Activated CD4-positive, alpha-beta T cell treated with anti-CD3 and anti-CD28 coated beads, Interleukin-2, amount 50 U/mL, for 48 hours (primary cell): ENCODE results near the gene NPNT.

Experiments used
- DNase-seq, 2 experiments: peaks; one replicate each; pipeline ENCODE4 v3.0.0-alpha.2; 2020

Gene NPNT

DNA sequence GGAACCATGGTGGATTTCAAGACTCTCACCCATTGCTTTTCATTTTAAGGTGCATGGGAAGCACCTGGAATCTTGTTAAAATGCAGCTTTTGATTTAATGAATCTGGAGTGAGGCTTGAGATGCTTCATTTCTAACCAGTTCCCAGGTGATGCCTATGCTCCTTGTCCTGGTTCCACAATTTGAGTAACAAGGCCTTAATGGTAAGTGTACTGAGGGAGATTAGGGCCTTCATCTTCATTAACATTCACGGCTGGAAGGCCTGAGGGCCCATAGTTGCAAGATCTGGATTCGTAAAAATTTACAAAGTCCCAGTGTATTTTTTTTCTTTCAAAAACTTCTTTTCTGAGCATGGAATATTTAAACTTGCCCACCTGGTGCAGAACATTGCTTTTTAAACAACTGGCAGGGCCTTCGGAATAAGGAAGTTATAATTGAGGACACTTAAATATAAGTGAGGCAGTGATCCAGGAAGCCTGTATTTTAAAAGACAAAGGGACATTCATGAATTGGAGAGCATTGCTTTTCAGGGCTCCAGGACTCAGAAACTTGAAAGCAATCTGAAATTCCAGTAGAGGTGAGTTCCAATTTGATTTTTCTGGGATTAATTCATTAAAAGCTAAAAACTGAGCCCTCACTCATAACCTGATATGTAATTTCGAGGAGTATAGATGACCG, 77.8 kb downstream of the NPNT start:
- DNase-seq, result no peak

DNA sequence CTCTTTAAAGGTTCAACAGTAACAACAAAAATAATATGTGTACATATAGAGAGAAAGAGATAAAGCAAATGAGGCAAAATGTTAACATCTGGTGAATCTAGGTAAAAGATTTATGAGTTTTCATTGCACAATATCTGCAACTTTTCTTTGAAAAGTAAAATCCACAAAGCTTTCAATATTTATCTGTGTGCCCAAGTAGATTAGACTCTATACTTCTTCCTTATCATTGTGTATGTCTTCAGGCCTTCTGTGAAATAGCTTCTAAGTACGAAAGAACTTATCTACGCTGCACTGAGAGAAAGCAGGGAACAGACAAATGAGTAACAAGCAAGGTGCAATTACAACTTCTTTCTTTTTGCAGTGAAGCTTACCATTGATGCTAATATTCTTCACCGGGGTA, 81.6 kb downstream of the NPNT start:
- DNase-seq, result no peak

DNA sequence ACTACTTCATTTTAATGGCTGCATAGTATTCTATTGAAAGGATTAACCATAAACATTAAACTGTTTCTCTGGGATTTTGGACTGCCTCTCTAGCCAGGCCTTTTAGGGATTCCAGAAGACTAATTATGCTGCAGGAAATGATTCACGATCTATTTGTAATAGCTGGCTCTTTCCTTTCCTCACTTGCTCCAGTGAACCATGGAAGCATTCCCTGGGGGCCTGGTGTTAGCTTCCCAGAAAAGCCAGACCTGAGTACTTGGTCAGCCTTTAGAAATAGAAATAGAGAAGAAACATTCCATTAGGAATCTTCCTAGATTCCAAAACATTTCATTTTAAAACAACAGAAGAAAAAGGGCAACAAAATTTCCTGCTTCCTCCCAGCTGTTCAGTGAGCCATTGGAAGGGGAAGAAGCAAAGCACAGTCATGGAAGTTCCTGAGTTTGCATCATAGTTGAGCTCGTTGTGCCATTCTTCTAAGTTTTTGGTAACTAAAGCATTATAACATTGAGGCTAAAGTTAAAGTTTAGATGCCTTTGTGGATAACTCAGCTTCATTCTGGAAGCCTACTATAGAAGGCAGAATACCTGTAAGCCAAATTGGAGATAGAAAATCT, 83.5 kb downstream of the NPNT start:
- DNase-seq, result no peak

DNA sequence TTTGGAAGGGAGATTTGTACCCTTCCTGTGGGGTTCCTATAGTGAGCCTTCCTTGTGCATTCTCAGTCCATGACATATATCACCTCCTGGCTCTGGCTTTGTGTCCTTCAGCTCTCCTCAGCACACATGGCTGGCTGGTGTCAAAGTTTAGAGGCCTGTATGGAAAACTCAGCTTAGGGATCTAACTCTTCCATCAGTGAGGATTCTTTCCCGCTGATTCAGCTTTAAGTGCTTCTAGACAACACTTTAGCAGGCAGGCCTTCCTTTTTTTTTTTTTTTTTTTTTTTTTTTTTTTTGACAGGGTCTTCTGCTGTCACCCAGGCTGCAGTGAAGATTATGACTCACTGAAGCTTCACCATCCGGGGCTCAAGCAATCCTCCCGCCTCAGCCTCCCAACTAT, 84.2 kb downstream of the NPNT start:
- no peak for DNase-seq

DNA sequence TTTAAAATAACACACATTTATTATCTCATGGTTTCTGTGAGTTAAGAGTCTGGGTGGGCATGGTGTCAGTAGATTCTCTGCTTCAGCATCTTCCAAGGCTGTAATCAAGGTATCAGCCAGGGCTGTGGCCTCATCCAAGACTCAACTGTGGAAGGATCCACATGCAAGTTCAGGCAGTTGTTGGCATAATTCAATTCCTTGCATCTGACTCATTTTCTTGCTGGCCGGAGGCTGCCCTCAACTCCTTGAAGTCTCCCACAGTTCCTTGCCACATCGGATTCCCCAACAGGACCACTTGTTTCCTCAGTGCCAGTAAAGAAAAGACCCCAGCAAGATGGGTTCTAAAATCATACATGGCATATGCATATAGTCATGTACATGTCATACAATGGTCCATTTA, 93.4 kb downstream of the NPNT start:
- DNase-seq, result no peak

DNA sequence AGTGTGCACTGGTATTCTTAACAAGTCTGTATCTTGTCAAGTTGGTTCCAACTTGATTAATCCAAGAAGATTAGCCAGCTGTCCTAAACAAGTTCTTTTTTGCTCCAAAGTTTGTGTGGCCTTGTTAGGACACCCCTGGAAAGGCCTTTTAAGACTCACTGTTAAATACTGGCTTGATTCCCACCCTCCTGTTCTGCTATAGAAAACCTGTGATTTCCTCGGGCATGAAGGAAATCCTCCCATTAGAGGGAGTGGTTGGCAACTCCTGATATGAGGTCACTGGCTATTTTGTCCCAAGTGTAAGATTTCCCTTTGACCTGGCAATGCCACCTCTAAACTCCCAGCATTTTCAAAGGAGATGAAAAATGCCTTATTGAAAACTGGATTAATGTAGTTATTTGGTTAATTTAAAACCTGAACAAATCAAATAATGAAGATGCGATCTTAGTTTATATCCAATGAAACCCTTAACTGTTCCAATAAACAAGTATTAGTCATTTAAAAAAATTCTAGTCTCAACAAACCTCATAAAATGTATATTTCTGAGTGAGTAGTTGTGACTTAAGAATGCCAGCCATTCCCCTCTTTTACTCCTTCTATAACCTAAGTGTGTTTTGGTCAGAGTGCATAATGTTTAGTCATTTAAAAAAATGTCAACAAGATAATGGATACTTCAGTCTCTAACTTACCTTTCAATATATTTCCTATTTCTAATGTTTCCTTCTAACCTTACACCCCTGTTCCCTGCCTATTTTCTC, 94.4 kb downstream of the NPNT start:
- DNase-seq, result no peak

DNA sequence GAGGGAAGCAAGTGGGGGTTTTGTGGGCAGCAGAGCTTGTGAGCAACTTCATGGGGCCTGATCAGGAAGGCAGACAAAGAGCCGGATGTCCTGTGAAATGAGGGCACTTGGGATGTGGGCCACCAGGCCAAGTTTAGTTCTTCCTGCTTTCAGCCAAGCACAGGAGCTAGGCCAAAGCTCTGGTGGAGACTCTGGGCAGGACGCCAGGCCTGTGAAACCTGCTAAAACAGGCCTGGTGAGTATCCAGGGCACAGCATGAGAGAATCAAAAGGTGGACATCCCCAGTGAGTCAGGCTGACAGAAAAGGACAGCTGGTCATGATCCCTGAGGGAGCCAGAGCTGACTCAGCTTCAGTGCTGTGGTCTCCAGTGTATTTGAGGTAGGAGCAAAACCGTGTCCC, 95.7 kb downstream of the NPNT start:
- no peak for DNase-seq

DNA sequence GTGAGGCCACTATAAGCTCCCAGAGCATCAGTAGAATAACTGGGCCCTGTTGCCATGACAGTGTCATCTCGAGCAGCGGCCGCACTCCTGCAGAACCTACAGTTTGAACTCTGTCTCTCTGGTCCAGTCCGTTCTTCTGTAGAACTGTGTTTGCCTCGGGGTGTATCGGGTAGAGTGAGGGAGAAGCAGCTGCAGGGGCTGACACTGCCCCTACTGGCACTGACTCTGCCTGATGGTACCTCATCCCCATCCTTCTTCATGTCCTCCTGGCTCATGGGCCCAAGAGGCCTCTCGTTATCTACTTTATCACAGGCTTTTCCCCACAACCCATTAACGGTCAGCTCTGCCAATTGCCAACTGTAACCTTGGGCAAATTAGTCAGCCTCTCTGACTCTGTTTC, 96.5 kb downstream of the NPNT start:
- DNase-seq, result no peak

DNA sequence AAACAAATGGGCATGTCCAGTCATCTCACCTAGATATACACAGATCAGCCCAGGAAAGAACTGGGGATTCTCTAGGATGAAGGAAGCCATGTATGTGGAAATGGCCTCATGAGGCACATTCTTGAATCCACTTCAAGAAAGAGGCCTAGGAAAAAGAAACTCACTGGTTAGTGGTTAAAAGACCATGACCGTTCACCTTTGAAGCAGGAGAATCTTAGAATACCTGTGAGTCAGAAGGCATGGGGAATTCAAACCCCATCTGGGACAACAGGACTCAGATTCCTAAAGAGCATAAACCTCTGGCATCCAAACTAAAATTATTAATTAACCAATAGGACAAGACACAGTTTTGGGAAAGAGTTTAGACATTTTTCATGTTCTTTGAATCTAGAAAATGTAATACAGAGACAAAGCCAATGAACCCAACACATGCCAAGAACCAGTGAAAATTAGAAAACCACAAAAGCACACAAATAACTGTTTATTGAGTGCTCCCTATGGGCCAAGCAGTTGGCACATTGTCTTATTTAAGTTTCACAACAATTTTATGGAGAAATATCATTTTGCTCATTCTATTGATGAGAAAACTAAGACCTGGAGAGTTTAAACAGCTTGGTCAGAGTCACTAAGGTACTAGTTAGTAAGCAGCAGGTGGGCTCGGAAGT, 97.5 kb downstream of the NPNT start:
- DNase-seq, result no peak

DNA sequence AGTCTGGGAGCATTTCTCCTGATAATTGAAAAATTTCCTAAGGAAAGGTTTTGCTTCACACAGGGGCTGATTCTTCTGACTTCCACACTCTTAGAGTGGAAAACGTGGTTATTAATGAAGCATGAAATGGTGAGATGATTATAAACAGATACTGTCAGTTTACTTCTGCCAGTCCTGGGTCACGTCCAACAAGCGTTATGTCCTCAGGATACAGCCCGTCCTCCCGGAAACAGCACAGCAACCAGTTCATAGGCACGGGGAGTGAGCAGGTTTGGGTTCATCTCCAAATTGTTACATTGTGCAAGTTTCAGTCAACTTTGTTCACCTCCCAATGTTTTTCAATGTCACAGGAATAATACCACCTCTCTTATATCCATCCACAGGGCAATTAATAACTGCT, 98.8 kb downstream of the NPNT start:
- DNase-seq, result no peak

DNA sequence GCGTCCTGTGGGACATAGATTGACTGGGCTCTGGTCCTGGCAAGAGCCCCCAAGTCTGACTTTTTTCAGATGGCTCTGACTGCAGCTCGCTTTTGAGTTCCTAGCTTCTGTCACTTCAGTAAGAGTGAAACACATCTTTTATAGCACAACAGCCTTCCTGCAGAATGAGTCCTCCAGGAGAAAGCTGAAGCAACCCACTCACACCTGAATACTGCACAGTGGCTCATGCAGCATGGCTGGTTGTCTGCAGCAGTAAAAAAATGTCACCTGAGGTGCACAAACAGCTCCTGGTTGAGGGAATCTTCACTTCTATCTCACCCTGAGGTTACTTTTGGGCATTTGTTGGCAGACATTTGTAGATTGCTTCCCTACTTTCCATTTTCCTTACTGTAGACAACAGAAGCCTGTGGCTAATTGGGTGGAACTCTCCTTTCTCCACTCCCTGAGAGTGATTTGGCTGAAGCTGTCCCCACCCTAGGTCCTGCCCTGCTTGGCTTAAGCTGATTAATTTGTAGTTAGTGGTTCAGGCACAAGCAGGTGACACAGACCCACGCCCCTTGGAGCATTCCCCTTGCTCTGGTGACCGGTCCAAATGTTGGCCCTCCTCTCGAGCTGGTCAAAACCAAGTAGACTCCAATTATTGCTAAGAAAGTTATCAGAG, 99.7 kb downstream of the NPNT start:
- no peak for DNase-seq

DNA sequence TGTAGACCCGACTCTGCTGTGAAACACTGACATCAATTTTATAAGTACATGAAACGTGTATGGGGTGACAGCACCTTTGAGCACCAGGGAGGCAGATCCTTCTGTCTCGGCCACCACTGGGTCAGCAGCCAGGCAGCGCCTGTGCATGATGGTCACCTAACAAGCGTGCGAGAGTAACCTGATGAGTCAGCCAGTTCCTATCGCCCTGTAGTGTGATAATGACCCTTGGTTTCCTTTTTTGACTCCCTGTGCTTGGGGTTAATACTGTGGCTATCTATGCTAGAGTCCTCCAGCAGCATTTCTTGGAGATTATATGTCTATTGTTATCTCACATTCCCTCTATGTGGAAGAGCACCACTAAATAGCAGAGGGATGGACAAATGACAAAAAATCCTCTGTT, 101.6 kb downstream of the NPNT start:
- no peak for DNase-seq

DNA sequence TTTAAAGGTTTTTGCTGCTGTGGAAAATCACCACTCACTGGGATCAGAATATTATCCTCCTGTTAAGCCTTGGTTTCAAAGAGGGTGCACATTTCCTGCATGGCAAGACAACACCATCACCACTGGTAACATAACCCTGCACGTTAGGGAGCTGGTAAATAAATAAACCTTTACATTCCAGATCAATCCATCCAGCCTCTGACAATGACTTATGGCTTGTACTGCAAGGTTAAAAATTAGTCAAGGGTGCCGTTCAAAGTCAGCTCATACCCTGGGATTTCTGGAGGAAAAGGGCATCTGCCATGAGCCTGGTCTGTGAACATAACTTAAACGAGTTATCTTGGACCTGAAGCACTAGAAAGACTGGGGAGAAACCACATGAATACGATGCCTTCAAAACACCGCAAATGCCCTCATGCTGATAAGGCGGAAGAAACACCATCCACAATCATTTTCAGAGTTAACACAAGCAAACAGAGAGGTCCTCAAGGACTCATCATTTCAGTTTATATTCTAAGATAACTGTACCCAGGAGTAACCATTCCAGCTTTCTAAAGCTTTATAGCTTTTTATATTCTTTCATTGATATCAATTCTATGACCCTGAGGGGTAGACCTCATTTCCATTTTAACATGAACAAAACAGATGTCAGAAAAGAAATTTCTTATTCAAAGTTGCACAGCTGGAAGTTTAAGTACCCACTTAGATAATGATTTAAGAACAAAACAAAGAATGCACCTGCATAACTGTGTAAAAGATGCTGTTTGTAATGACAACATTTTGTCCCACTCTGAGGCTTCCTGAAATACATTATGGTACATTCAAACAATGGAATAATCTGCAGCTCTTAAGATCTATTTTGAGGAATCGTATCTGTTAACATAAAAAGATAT, 103.1 kb downstream of the NPNT start:
- DNase-seq, result no peak

DNA sequence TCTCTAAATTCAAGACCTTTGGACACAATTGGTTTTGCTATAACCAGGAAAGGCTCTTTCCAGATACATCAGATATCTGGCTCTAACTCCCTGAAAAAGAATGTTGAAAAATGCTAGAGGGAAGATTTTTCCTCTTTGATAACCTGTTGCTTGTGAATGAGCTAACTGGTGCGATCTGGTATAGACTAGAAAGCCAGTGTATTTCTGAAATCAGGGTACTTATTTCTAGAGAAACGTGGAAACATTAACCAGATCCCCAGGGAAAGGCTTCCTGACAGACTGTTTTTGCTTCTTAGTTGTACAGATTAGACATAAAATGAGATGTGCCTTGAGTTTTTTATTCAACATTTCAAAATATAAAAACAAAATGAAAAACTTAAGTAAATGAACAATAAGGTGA, 107.7 kb downstream of the NPNT start:
- no peak for DNase-seq

DNA sequence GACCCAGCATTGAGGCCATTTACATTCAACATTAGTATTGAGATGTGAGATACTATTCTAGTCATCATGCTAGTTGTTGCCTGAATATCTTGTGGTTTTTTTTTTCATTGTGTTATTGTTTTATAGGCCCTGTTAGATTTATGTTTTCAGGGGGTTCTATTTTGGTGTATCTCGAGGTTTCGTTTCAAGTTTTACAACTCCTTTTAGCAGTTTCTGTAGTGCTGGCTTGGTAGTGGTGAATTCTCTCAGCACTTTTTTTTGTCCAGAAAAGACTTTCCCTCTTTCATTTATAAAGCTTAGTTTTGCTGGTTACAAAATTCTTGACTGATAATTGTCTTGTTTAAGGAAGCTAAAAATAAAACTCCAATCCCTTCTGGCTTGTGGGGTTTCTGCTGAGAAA, 115.5 kb downstream of the NPNT start:
- no peak for DNase-seq

DNA sequence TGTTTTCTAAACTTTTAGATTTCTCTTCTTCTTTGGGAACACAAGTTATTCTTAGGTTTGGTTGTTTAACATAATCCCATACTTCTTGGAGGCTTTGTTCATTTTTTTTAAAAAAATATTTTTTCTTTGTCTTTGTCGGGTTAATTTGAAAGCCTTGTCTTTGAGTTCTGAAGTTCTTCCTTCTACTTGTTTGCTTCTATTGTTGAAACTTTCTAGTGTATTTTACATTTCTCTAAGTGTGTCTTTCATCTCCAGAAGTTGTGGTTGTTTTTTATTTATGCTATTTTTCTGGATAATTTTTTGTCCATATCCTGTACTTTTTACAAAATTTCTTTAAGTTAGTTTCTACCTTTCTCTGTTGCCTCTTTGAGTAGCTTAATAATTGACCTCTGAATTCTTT, 116.1 kb downstream of the NPNT start:
- DNase-seq, result no peak

DNA sequence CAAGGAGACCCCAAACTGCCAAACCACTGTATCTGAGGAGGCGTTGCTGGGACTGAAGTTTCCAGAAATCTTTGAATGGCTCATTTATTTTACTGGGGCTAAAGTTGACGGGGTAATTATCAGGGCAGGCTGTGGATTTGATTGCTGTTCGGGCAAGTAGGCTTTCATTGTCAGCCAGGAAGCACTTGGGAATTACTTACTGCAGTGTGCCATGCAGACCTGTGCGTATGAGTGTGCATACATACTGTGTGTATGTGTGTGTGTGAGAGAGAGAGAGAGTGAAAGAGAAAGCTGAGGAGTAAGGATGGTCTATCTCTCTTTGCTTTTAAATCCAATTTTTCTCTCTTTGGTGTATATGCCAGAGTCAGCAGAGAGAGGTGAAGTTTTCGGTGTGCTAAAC, 122.7 kb downstream of the NPNT start:
- no peak for DNase-seq

DNA sequence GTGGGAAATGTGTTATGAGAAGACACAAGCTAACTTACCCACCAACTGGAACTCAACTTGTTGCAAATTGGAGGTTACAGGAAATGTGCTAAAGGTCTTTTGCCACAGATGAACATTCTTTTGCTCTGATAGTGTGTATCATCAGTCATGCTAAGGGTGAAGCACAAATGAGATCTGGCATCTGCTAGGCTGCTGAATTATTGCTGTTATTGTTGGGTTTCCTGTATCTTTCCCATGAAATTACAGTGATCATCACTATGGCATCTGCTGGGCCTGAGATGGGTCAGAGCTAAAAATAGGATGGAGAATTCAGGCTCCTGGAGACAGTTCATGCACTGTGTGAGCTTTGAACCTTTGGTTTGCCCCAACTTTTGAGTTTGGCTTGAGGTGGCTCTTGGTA, 124.5 kb downstream of the NPNT start:
- DNase-seq, result no peak
